ENCODE measurements around the gene PDE1C. TPM values are rescaled to one million over a fixed set of nuclear protein-coding genes. Genes with fewer than 3 reads are reported as not detected.

Gene PDE1C
- total and polyA plus RNA-seq, 8 donors: 1.2 to 4.2 (median 2.2) TPM

GRCh38 chr7:32062150-32062549, 8.1 kb downstream of the PDE1C start:
- Histone ChIP-seq H3K36me3 (no peaks in the 10 kb centered on the region), H3K4me1 (no peaks in the 10 kb centered on the region), H3K9me3 (no peaks in the 10 kb centered on the region), H3K27ac (no peak overlapping the region), H3K4me3 (no peak overlapping the region), H3K27me3 (no peaks in the 10 kb centered on the region)
- FAIRE-seq (no peak), ATAC-seq (peak in 1 of 4 donors; percentile 36), DNase-seq (peak in 4 of 6 donors; percentile 5 to 78 (median 54))
- peak in 3 of 4 donors; percentile 21 to 31 (median 23) for TF ChIP-seq CTCF (IDR thresholded peaks at IDR 0.05)
- intact Hi-C loops (cut with DNase I): no loop called here
- WGBS, 2 donors: 68 to 78% methylated on average over 5 of the region's 5 CpGs

- no peak for FAIRE-seq
- intact Hi-C loops (cut with DNase I): no loop called here
- no peak for ATAC-seq
These were observed 8.9 kb downstream of the PDE1C start for GRCh38 chr7:32061346-32061745.

DNA sequence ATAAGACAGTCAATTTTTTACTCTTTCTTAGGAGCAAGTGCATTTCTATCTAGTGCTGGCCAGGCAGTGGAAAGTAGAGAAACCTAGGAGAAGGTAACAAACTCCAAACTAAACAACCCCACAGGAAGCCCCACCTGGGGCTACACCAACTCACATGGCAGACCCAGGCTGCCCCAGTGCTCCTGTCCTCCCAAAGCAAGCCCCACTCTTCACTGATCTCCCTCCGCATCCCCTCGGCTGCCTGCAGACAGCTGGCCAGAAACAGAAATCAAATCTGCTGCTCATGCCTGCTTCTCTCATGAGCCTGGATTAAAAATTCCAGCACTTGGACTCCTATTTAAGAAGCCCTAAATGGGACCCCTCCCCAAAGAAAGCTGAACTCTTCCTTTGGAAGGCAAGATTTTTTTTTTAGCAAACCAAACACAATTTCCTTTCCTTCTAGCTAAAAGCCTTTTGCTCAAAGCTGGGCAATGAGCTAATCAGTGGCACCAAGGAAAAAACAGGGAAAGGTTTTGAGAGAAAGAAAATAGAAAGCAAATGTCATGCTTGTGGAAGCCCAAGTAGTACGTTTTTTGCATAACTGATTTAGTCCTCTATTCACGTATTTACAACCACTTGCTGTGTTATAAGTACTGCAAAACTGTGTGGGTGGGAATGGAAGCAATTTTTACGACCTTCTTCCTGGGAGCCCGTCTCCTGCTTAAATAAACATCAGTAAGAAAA, 10.8 kb downstream of the PDE1C start:
- 39 to 45% methylated on average over 6 of the region's 6 CpGs for WGBS, 2 donors
- no peaks in the 10 kb centered on the region for H3K36me3 ChIP-seq
- ATAC-seq: no peak
- H3K4me3 ChIP-seq: no peak overlapping the region
- H3K27ac ChIP-seq: peak overlapping the region in 2 of 4 donors; percentile 17 to 25
- intact Hi-C loops (cut with DNase I): no loop called here
- no peak for DNase-seq
- H3K9me3 ChIP-seq: no peaks in the 10 kb centered on the region
- FAIRE-seq: no peak
- no peak for TF ChIP-seq CTCF (IDR thresholded peaks at IDR 0.05)
- no peaks in the 10 kb centered on the region for H3K27me3 ChIP-seq
- H3K4me1 ChIP-seq: no peaks in the 10 kb centered on the region

More at GRCh38 chr7:32061346-32061745, 8.9 kb downstream of the PDE1C start:
- Histone ChIP-seq H3K4me3 (no peak overlapping the region), H3K36me3 (no peaks in the 10 kb centered on the region), H3K4me1 (no peaks in the 10 kb centered on the region), H3K27ac (no peak overlapping the region), H3K27me3 (no peaks in the 10 kb centered on the region), H3K9me3 (no peaks in the 10 kb centered on the region)
- 93 to 96% methylated on average over 3 of the region's 3 CpGs for WGBS, 2 donors
- no peak for DNase-seq
- no peak for TF ChIP-seq CTCF (IDR thresholded peaks at IDR 0.05)

GRCh38 chr7:32058002-32058401, 12.2 kb downstream of the PDE1C start:
- no peaks in the 10 kb centered on the region for H3K9me3 ChIP-seq
- H3K27me3 ChIP-seq: no peaks in the 10 kb centered on the region
- H3K27ac ChIP-seq: no peak overlapping the region
- intact Hi-C loops (cut with DNase I): no loop called here
- H3K4me3 ChIP-seq: no peak overlapping the region
- ATAC-seq (no peak), DNase-seq (no peak), FAIRE-seq (no peak)
- no peak for TF ChIP-seq CTCF (IDR thresholded peaks at IDR 0.05)
- no peaks in the 10 kb centered on the region for H3K36me3 ChIP-seq
- no peaks in the 10 kb centered on the region for H3K4me1 ChIP-seq
- 80 to 81% methylated on average over 5 of the region's 5 CpGs for WGBS, 2 donors

DNA sequence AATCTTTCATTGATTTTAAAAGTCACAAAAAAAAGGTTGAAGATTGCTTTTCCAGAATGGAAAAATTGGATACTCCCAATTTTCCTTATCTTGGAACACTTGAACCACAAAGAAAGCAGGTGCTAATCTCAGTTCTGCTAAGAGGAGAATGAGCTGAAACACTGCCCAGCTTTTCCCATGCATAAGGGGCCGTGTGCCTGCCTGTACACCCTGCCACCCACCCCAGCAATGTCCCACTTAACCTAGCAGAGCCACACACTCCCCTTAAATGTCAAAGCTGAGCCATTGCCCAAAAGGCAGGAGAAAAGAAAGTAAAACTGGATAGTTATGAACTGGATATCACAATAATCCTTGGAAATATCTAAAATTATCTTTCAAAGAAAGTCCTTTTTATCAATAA, 13.4 kb downstream of the PDE1C start:
- Histone ChIP-seq H3K27ac (no peak overlapping the region), H3K9me3 (no peaks in the 10 kb centered on the region), H3K4me3 (no peak overlapping the region), H3K4me1 (no peaks in the 10 kb centered on the region), H3K27me3 (no peaks in the 10 kb centered on the region), H3K36me3 (no peaks in the 10 kb centered on the region)
- 28 to 35% methylated on average over 1 of the region's 1 CpG for WGBS, 2 donors
- no peak for DNase-seq
- intact Hi-C loops (cut with DNase I): no loop called here
- FAIRE-seq: no peak
- no peak for ATAC-seq
- no peak for TF ChIP-seq CTCF (IDR thresholded peaks at IDR 0.05)

Data from pancreas (tissue), 10 donors.